GM12878 (cell line): ENCODE measurements around the gene ADCY6. TPM values are rescaled to one million over a fixed set of nuclear protein-coding genes. Genes with fewer than 3 reads are reported as not detected.

Experiments used
- ATAC-seq: fragments of 200-7000 bp; cut with Tn5 transposase; 3 replicates; pipeline ENCODE4 v1.9.1; 2020; ENCODE audit warnings: mild to moderate bottlenecking, moderate library complexity
- BruUV-seq: library from RNA; stranded (reverse); fragments of 400-500 nt; replicated peaks from 2 replicates; lab custom pipeline; 2021; lab: Mats Ljungman, UMichigan
- CTCF ChIA-PET: fragments of 300-600 bp; sonication (Branson Sonifier 250); formaldehyde crosslinking; extraction: SDS; loops from one replicate; lab custom pipeline; 2021; ENCODE audit warnings: inconsistent platforms; lab: Yijun Ruan, JAX
- POLR2A ChIA-PET: fragments of 350-600 bp; formaldehyde crosslinking; extraction: SDS; loops from one replicate; lab custom pipeline; 2021; ENCODE audit warnings: inconsistent platforms; lab: Charles Lee
- RAD21 ChIA-PET: fragments of 300-600 bp; sonication (Branson Sonifier 250); formaldehyde crosslinking; loops from one replicate; lab custom pipeline; 2023; ENCODE audit warnings: antibody characterized with exemption; ENCODE audit not compliant: unreplicated experiment; lab: Charles Lee
- SMC1A ChIA-PET: fragments of 300-600 bp; sonication (Branson Sonifier 250); formaldehyde crosslinking; loops from one replicate; lab custom pipeline; 2023; ENCODE audit not compliant: unreplicated experiment, uncharacterized antibody; lab: Charles Lee
- DNase-seq: peaks from one replicate; pipeline ENCODE4 v3.0.0-alpha.2; 2011; ENCODE audit warnings: low read depth, low spot score
- FAIRE-seq: peaks from 3 replicates; lab custom pipeline; 2011; peaks lifted over from hg19 to GRCh38; lab: Jason Lieb, UNC
- H2AFZ ChIP-seq: 2 replicates; pipeline ENCODE4 v1.6.0; 2011; ENCODE audit warnings: low read depth, low read length, control low read depth; ENCODE audit not compliant: control insufficient read depth
- H3K27ac ChIP-seq: 2 replicates; pipeline ENCODE4 v1.5.1; 2011; ENCODE audit warnings: control low read depth; ENCODE audit not compliant: control insufficient read depth, insufficient read depth
- H3K27me3 ChIP-seq, 2 experiments: replicated peaks in 1 of 2; 2 replicates each; pipeline versions ENCODE4 v1.6.0 to v1.6.1; 2011; ENCODE audit warnings: low read length in 1 of 2; ENCODE audit not compliant: control insufficient read depth in 2 of 2, insufficient read depth in 2 of 2
- H3K36me3 ChIP-seq, 2 experiments: 2 replicates each; pipeline ENCODE4 v1.5.1; 2011; ENCODE audit warnings: low read length in 1 of 2; ENCODE audit not compliant: control insufficient read depth in 2 of 2, insufficient read depth in 2 of 2
- H3K4me1 ChIP-seq: 2 replicates; pipeline ENCODE4 v1.6.1; 2011; ENCODE audit warnings: mild to moderate bottlenecking, low read length, moderate library complexity, mixed read lengths; ENCODE audit not compliant: control insufficient read depth, insufficient read depth
- H3K4me2 ChIP-seq: 2 replicates; pipeline ENCODE4 v1.6.0; 2011; ENCODE audit warnings: control low read depth; ENCODE audit not compliant: control insufficient read depth, insufficient read depth
- H3K4me3 ChIP-seq: fragments of 200-600 bp; sonication (generic); 2 replicates; pipeline ENCODE4 v1.5.1; 2016
- H3K79me2 ChIP-seq: 2 replicates; pipeline ENCODE4 v1.6.0; 2011; ENCODE audit warnings: low read length; ENCODE audit not compliant: control insufficient read depth, insufficient read depth
- H3K9ac ChIP-seq: 2 replicates; pipeline ENCODE4 v1.8.0; 2011; ENCODE audit warnings: low read length, control low read depth, mixed read lengths; ENCODE audit not compliant: control insufficient read depth, insufficient read depth
- H3K9me3 ChIP-seq: replicated peaks from 3 replicates; pipeline ENCODE4 v1.5.1; 2011; ENCODE audit warnings: mild to moderate bottlenecking, low read length; ENCODE audit not compliant: control insufficient read depth, insufficient read depth
- H4K20me1 ChIP-seq: 2 replicates; pipeline ENCODE4 v1.6.0; 2011; ENCODE audit not compliant: control insufficient read depth, insufficient read depth
- ASH2L ChIP-seq: fragments of 300-600, 200-600 bp; sonication (generic); IDR thresholded peaks from 2 replicates; pipeline ENCODE4 v1.6.1; 2017; ENCODE audit warnings: low read depth, mild to moderate bottlenecking, borderline replicate concordance
- CREB1 ChIP-seq: IDR thresholded peaks from 2 replicates; pipeline ENCODE4 v1.6.1; 2012; ENCODE audit warnings: low read depth, mild to moderate bottlenecking, inconsistent platforms
- RUNX3 ChIP-seq: IDR thresholded peaks from 2 replicates; pipeline ENCODE4 v1.6.1; 2012; ENCODE audit warnings: low read length, inconsistent platforms
- STAT1 ChIP-seq: fragments of 450-650 bp; conservative IDR thresholded peaks from 2 replicates; pipeline ENCODE4 v1.6.1; 2014; ENCODE audit warnings: antibody characterized with exemption, mild to moderate bottlenecking
- USF1 ChIP-seq: IDR thresholded peaks from 2 replicates; pipeline ENCODE4 v1.6.1; 2011; ENCODE audit warnings: borderline replicate concordance, low read depth, mild to moderate bottlenecking, moderate library complexity, mixed read lengths, low read length; ENCODE audit not compliant: insufficient read depth; ENCODE audit errors: extremely low read length
- ZNF622 ChIP-seq: fragments of 450-650 bp; IDR thresholded peaks from 2 replicates; pipeline ENCODE4 v1.6.1; 2017; ENCODE audit warnings: mild to moderate bottlenecking, inconsistent platforms
- ZNF687 ChIP-seq: fragments of 450-650 bp; IDR thresholded peaks from 2 replicates; pipeline ENCODE4 v1.6.1; 2017; ENCODE audit warnings: mild to moderate bottlenecking, moderate library complexity
- WGBS: methylation state at CpG from one replicate; pipeline ENCODE4 v1.1.6; 2016; ENCODE audit warnings: low lambda C conversion rate; ENCODE audit not compliant: insufficient replicate concordance, insufficient coverage; ENCODE audit errors: missing lambda C conversion rate; 5-methylcytosine and 5-hydroxymethylcytosine counted together
- in situ Hi-C: fragments of 300-500 bp; cut with MboI; formaldehyde crosslinking; loops from 9 replicates; pipeline ENCODE4 v1.14.3; 2018; ENCODE audit warnings: mixed read lengths
- intact Hi-C: fragments of 100-400 bp; cut with micrococcal nuclease; formaldehyde crosslinking; loops from one replicate; pipeline ENCODE4 v1.14.2; 2022; ENCODE audit not compliant: unreplicated experiment
- polyA plus RNA-seq, 11 experiments: library from polyadenylated mRNA; depleted of rRNA in 4 of 11; unstranded in 6 of 11; stranded (reverse) in 5 of 11; fragments of >200 nt; fragmentation: Nextera tagmentation in 4 of 11; fragmentation: Illumina TruSeq in 1 of 11; extraction: Ambion mirVana in 4 of 11; extraction: Trizol in 1 of 11; gene quantifications; 1 replicate in 1 of 11; 2 replicates in 10 of 11; pipeline versions ENCODE4 v1.2.1 to v1.2.3, GENCODE V29; 2011 to 2016; ENCODE audit warnings: inconsistent platforms in 2 of 11, missing spikeins in 2 of 11, low read depth in 1 of 11
- total RNA-seq, 4 experiments: library from RNA; depleted of rRNA in 3 of 4; stranded (reverse); fragments of >200 nt in 3 of 4; fragmentation: Illumina TruSeq in 1 of 4; extraction: Trizol in 1 of 4; gene quantifications; 2 replicates each; pipeline versions ENCODE4 v1.2.1 to v1.2.3, GENCODE V29; 2013 to 2021

ADCY6 gene
- total and polyA plus RNA-seq, 10 of the 15 experiments (the other 5 are each of a cell fraction or from before 2014, with no cell fraction given), result 0.03 to 2.0 (median 0.14) TPM; not detected in 1

GRCh38 chr12:48782457-48783395 is 6.2 kb downstream of the ADCY6 start:
- no peak overlapping the region for H3K9ac ChIP-seq
- no TSS peak for BruUV-seq
- no peaks in the 10 kb centered on the region for H3K4me1 ChIP-seq
- SMC1A ChIA-PET, result no interaction called here
- no peak overlapping the region for H2AFZ ChIP-seq
- intact Hi-C loops, result no loop called here
- no peaks in the 10 kb centered on the region for H3K9me3 ChIP-seq
- no peak overlapping the region for H3K4me2 ChIP-seq
- no peaks in the 10 kb centered on the region for H3K79me2 ChIP-seq
- RAD21 ChIA-PET, result interaction anchor here (0.6 kb wide), 1 partner anchor 357 kb away, joined by 3 read pairs; no protein-coding TSS in a partner anchor
- POLR2A ChIA-PET, result interaction anchor here (0.6 kb wide), 1 partner anchor 119 kb away, joined by 4 read pairs; no protein-coding TSS in a partner anchor
- no peaks in the 10 kb centered on the region for H3K27me3 ChIP-seq
- DNase-seq (no peak), FAIRE-seq (no peak), ATAC-seq (no peak)
- H3K4me3 ChIP-seq, result no peak overlapping the region
- no peaks in the 10 kb centered on the region for H3K36me3 ChIP-seq
- no peaks in the 10 kb centered on the region for H4K20me1 ChIP-seq
- H3K27ac ChIP-seq, result no peak overlapping the region
- CTCF ChIA-PET, result interaction anchor here (1.2 to 4.1 kb wide), 3 partner anchors 10 to 32 kb away, joined by 3 to 18 read pairs (median 4); no protein-coding TSS in a partner anchor
- TF ChIP-seq CREB1, result no peak
- TF ChIP-seq ASH2L, result no peak
- TF ChIP-seq STAT1, result no peak
- no peak for TF ChIP-seq ZNF687
- TF ChIP-seq USF1, result no peak
- no peak for TF ChIP-seq RUNX3
- no peak for TF ChIP-seq ZNF622
- 75% methylated on average over 59 of the region's 63 CpGs for WGBS
- in situ Hi-C loops, result no loop called here
